ENCODE measurements around the gene ZNF697.

DNA sequence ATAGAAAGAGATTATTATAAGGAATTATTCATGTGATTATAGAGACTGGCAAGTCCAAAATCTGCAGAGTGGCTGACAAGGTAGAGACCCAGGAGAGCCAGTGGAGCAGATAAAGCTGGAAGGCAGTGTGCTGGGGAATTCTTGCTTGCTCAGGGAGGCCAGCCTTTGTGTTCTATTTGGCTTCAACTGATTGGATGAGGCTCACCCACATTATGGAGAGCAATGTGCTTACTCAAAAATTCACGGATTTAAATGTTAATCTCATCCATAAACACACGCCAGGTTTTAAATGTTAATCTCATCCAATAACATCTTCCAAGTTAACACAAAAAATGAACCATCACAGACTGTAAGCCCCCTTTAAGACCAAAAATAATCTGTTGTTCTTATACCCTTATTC is 33.5 kb upstream of the ZNF697 start:
- TF ChIP-seq YY1 (tag by site-specific recombination; IDR thresholded peaks at IDR 0.05) (no peak), TCF7L2 (IDR thresholded peaks at IDR 0.05; ENCODE audit: borderline replicate concordance, low read depth, low read length) (no peak), ZNF704 (tag by site-specific recombination; IDR thresholded peaks at IDR 0.05) (no peak)
- TF ChIP-seq, protein P1, sequence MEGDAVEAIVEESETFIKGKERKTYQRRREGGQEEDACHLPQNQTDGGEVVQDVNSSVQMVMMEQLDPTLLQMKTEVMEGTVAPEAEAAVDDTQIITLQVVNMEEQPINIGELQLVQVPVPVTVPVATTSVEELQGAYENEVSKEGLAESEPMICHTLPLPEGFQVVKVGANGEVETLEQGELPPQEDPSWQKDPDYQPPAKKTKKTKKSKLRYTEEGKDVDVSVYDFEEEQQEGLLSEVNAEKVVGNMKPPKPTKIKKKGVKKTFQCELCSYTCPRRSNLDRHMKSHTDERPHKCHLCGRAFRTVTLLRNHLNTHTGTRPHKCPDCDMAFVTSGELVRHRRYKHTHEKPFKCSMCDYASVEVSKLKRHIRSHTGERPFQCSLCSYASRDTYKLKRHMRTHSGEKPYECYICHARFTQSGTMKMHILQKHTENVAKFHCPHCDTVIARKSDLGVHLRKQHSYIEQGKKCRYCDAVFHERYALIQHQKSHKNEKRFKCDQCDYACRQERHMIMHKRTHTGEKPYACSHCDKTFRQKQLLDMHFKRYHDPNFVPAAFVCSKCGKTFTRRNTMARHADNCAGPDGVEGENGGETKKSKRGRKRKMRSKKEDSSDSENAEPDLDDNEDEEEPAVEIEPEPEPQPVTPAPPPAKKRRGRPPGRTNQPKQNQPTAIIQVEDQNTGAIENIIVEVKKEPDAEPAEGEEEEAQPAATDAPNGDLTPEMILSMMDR (tag by site-specific recombination; IDR thresholded peaks at IDR 0.05): no peak
